HFFc6 (cell line): ENCODE measurements around the gene PRRX2. TPM values are rescaled to one million over a fixed set of nuclear protein-coding genes. Genes with fewer than 3 reads are reported as not detected.

ENCODE experiments used
- DNase-seq: peaks from one replicate; pipeline ENCODE4 v3.0.0-alpha.2; 2018
- H3K27ac Mint-ChIP-seq: 2 replicates; pipeline ENCODE4 v1.8.0; 2020; ENCODE audit warnings: mild to moderate bottlenecking, mixed read lengths
- H3K27me3 Mint-ChIP-seq: 2 replicates; pipeline ENCODE4 v1.8.0; 2021; ENCODE audit warnings: mild to moderate bottlenecking, moderate library complexity, mixed read lengths; ENCODE audit not compliant: insufficient read depth
- H3K36me3 Mint-ChIP-seq: 2 replicates; pipeline ENCODE4 v1.8.0; 2021; ENCODE audit warnings: low read depth, mixed read lengths
- H3K4me1 Mint-ChIP-seq: 2 replicates; pipeline ENCODE4 v1.8.0; 2020; ENCODE audit warnings: low read depth, mixed read lengths
- H3K4me3 Mint-ChIP-seq: 2 replicates; pipeline ENCODE4 v1.8.0; 2020; ENCODE audit warnings: mild to moderate bottlenecking, moderate library complexity, mixed read lengths
- H3K9me3 Mint-ChIP-seq: 2 replicates; pipeline ENCODE4 v1.8.0; 2020; ENCODE audit warnings: mild to moderate bottlenecking, mixed read lengths
- total RNA-seq, 6 experiments: library from RNA; stranded (reverse); fragmentation: NEBNext Ultra II Directional; extraction: Animal tissue kit (Norgen Biotek cat#: 25700); gene quantifications; 2 replicates in 1 of 6; 3 replicates in 5 of 6; pipeline ENCODE4 v1.2.3, GENCODE V29; 2021
- TF ChIP-seq, protein P1 (sequence below): fragments of 200-600 bp; sonication (generic); IDR thresholded peaks from 2 replicates; pipeline ENCODE4 v1.5.0; 2021; ENCODE audit warnings: antibody characterized with exemption, mild to moderate bottlenecking

The PRRX2 gene
- total RNA-seq, 6 experiments from 2014 or later = 34.0 to 113 (median 102) TPM

DNA sequence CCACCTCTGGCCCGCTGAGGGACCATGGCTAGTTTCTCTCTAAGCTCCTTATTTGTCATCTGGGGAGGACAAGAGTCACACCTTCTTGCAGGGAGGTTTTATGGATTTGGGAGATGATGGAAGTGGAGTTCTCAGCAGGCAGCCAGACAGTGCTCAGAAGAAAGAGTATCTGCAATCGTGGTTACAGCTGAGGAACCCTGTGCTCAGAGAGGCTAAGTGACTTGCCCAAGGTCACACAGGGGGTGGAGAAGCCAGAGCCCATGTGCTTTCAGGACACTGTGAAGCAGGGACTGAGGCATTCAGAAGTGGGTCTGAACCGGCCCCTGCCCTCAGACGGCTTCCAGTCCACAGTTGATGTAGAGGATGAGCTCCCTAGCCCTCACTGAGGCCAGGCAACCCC, 10.8 kb downstream of the PRRX2 start:
- no peak overlapping the region for H3K4me3 Mint-ChIP-seq
- no peaks in the 10 kb centered on the region; the same call in none of the 2 replicates for H3K27me3 Mint-ChIP-seq
- DNase-seq = no peak
- peaks cover 32% of the 10 kb centered on the region for H3K4me1 Mint-ChIP-seq
- peak overlapping the region; percentile 6; the same call in 1 of the 2 replicates for H3K27ac Mint-ChIP-seq
- TF ChIP-seq, protein P1, sequence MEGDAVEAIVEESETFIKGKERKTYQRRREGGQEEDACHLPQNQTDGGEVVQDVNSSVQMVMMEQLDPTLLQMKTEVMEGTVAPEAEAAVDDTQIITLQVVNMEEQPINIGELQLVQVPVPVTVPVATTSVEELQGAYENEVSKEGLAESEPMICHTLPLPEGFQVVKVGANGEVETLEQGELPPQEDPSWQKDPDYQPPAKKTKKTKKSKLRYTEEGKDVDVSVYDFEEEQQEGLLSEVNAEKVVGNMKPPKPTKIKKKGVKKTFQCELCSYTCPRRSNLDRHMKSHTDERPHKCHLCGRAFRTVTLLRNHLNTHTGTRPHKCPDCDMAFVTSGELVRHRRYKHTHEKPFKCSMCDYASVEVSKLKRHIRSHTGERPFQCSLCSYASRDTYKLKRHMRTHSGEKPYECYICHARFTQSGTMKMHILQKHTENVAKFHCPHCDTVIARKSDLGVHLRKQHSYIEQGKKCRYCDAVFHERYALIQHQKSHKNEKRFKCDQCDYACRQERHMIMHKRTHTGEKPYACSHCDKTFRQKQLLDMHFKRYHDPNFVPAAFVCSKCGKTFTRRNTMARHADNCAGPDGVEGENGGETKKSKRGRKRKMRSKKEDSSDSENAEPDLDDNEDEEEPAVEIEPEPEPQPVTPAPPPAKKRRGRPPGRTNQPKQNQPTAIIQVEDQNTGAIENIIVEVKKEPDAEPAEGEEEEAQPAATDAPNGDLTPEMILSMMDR = no peak
- no peaks in the 10 kb centered on the region; the same call in 1 of the 2 replicates for H3K36me3 Mint-ChIP-seq
- no peaks in the 10 kb centered on the region for H3K9me3 Mint-ChIP-seq

DNA sequence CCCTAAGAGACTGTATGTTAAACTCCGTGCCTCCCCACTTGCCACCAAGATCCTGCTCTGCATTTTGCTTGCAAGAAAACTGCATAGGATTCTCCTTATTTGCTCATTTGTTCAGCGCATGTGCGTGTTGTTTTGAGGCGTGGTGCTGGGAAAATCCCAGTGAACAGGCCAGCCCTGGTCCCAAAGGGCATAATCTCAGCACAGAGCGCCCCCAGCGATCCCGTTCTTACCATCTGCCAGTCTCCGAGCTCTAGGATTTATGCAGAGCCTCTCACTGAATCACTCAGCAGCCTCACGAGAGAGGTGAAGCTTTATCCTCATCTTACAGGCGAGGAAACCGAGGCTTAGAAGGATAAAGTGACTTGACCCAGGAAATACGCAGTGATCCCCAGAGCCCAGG, 11.5 kb downstream of the PRRX2 start:
- no peaks in the 10 kb centered on the region; the same call in none of the 2 replicates for H3K27me3 Mint-ChIP-seq
- DNase-seq = no peak
- H3K36me3 Mint-ChIP-seq = no peaks in the 10 kb centered on the region; the same call in 1 of the 2 replicates
- peaks cover 25% of the 10 kb centered on the region; the same call in 1 of the 2 replicates for H3K4me1 Mint-ChIP-seq
- H3K9me3 Mint-ChIP-seq = no peaks in the 10 kb centered on the region
- TF ChIP-seq, protein P1 = peak; percentile 22; the same call in 1 of the 2 replicates
- H3K27ac Mint-ChIP-seq = peak overlapping the region; percentile 63
- peak overlapping the region; percentile 24; the same call in 1 of the 2 replicates for H3K4me3 Mint-ChIP-seq

DNA sequence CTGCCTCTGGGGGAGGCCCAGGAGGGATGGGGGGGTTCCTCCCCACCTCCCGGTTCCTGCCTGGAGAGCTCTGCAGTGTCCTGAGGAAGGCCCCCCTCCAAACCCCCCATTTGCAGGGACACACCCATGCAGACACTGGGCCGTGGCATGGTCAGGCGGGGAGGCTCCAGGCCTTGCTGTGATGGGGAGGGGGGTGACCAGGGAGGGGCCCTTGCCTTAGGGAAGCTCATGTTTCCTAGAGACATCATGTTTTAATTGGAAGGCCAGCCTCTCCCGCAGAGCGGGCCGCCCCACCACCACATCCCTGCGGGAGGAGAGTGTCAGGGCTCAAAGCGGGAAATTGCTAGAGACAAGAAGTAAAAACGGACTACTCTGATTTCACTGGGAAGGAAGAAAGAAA, 12.0 kb downstream of the PRRX2 start:
- no peaks in the 10 kb centered on the region; the same call in 1 of the 2 replicates for H3K36me3 Mint-ChIP-seq
- TF ChIP-seq, protein P1 = no peak
- no peak overlapping the region for H3K27ac Mint-ChIP-seq
- H3K4me1 Mint-ChIP-seq = peaks cover 25% of the 10 kb centered on the region; the same call in 1 of the 2 replicates
- no peak for DNase-seq
- H3K9me3 Mint-ChIP-seq = no peaks in the 10 kb centered on the region
- no peak overlapping the region for H3K4me3 Mint-ChIP-seq
- H3K27me3 Mint-ChIP-seq = no peaks in the 10 kb centered on the region; the same call in none of the 2 replicates

DNA sequence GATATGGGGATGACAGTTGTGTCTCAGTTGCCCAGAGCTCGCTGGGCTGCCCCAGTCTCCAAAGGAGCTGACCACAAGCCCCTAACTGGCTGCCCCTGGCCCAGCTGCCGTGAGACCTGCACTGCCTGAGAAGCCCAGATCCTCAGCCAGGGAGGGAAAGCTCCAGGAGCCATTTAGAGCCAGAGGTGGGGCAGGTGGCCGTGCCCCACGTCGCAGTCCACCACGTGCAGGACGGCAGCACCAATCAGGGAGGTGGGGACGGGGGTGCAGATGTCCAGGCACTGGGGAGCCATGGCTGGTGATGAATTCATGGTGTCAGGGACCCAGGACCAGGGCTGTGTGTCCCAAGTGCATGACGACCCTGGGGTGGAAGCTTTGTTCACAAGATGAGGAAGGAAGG, 13.4 kb downstream of the PRRX2 start:
- no peak overlapping the region for H3K4me3 Mint-ChIP-seq
- no peaks in the 10 kb centered on the region for H3K9me3 Mint-ChIP-seq
- H3K27ac Mint-ChIP-seq = no peak overlapping the region
- TF ChIP-seq, protein P1 = no peak
- H3K36me3 Mint-ChIP-seq = no peaks in the 10 kb centered on the region; the same call in 1 of the 2 replicates
- no peak for DNase-seq
- H3K27me3 Mint-ChIP-seq = no peaks in the 10 kb centered on the region; the same call in none of the 2 replicates
- peaks cover 21% of the 10 kb centered on the region; the same call in 1 of the 2 replicates for H3K4me1 Mint-ChIP-seq

DNA sequence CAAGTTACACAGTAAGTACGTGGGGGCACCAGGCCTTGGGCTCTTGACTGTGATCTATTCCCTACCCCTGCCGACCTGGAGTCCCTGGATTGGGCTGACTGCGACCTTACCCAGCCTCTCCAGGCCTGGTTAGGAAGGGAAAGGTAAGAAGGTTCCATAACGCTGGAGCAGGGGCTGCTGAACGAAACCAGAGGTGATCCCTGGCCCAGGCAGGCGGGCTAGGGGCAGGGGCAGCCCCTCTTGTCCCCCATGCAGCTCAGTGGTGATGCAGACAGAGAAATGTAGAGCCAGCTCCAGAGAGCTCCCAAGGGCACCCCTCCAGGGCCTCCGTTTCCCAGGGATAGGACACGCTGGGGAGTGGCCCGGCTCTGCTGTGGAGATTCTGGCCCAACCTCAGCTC, 14.1 kb downstream of the PRRX2 start:
- no peaks in the 10 kb centered on the region; the same call in 1 of the 2 replicates for H3K36me3 Mint-ChIP-seq
- no peak for DNase-seq
- TF ChIP-seq, protein P1 = no peak
- H3K27me3 Mint-ChIP-seq = no peaks in the 10 kb centered on the region; the same call in none of the 2 replicates
- H3K27ac Mint-ChIP-seq = no peak overlapping the region
- H3K4me3 Mint-ChIP-seq = no peak overlapping the region
- H3K9me3 Mint-ChIP-seq = no peaks in the 10 kb centered on the region
- H3K4me1 Mint-ChIP-seq = peaks cover 28% of the 10 kb centered on the region; the same call in 1 of the 2 replicates
